Activated effector memory CD4-positive, alpha-beta T cell treated with anti-CD3 and anti-CD28 coated beads, Interleukin-2, amount 50 U/mL, for 16 hours (primary cell): ENCODE measurements around the gene RTN4IP1.
"Not testable (repeated sequence)": the region's sequence is repeated elsewhere in the genome, so short reads cannot be mapped to it uniquely, and the experiment has no call there.

ENCODE experiments used
- DNase-seq: peaks from one replicate; pipeline ENCODE4 v3.0.0-alpha.2; 2020

RTN4IP1 gene

GRCh38 chr6:106629103-106629858, at the start of gene RTN4IP1, which contains the start of gene QRSL1:
Gene RTN4IP1, minus strand, starts transcription at chr6:106629498. Its CDS starts 477 bp downstream, at chr6:106629021.
Gene QRSL1, plus strand, starts transcription at chr6:106629578. Its CDS starts 104 bp downstream, at chr6:106629682.
- DNase-seq: peak; percentile 92

GRCh38 chr6:106677282-106677681, 48.0 kb upstream of the RTN4IP1 start:
- DNase-seq: no peak

GRCh38 chr6:106674541-106675229, 45.4 kb upstream of the RTN4IP1 start:
- no peak for DNase-seq

GRCh38 chr6:106671651-106672050, 42.4 kb upstream of the RTN4IP1 start:
- DNase-seq: no peak

- no peak for DNase-seq
Observed at GRCh38 chr6:106670236-106670635, 40.9 kb upstream of the RTN4IP1 start.

- no peak for DNase-seq
Observed at GRCh38 chr6:106667022-106667402, 37.7 kb upstream of the RTN4IP1 start.

GRCh38 chr6:106666282-106667021, 37.2 kb upstream of the RTN4IP1 start:
- DNase-seq: no peak

GRCh38 chr6:106662458-106662857, 33.2 kb upstream of the RTN4IP1 start:
- DNase-seq: no peak

GRCh38 chr6:106659859-106660258, 30.6 kb upstream of the RTN4IP1 start:
- no peak for DNase-seq

- no peak for DNase-seq
Observed at GRCh38 chr6:106658469-106658868, 29.2 kb upstream of the RTN4IP1 start.

- no peak for DNase-seq
Observed at GRCh38 chr6:106648651-106649308, 19.5 kb upstream of the RTN4IP1 start.

- DNase-seq: no peak
Observed at GRCh38 chr6:106643061-106643460, 13.8 kb upstream of the RTN4IP1 start.

- DNase-seq: no peak
Observed at GRCh38 chr6:106642476-106642875, 13.2 kb upstream of the RTN4IP1 start.

GRCh38 chr6:106639812-106640211, 10.5 kb upstream of the RTN4IP1 start:
- DNase-seq: no peak

GRCh38 chr6:106637717-106638341, 8.5 kb upstream of the RTN4IP1 start:
- DNase-seq: no peak

- no peak for DNase-seq
Observed at GRCh38 chr6:106637051-106637716, 7.9 kb upstream of the RTN4IP1 start.

GRCh38 chr6:106634565-106634964, 5.3 kb upstream of the RTN4IP1 start:
- DNase-seq: no peak

- no peak for DNase-seq
Observed at GRCh38 chr6:106631346-106631745, 2.0 kb upstream of the RTN4IP1 start.

- DNase-seq: no peak
Observed at GRCh38 chr6:106630366-106630765, 1.1 kb upstream of the RTN4IP1 start.

GRCh38 chr6:106629859-106630163, 513 bp upstream of the RTN4IP1 start:
- no peak for DNase-seq

GRCh38 chr6:106628658-106629102, 618 bp downstream of the RTN4IP1 start:
- no peak for DNase-seq

- not testable (repeated sequence) for DNase-seq
Observed at GRCh38 chr6:106627760-106628159, 1.5 kb downstream of the RTN4IP1 start.
